Panc1 (cell line): ENCODE results near the gene RAET1E. TPM values are rescaled to one million over a fixed set of nuclear protein-coding genes. Genes with fewer than 3 reads are reported as not detected.

Experiments used
- ATAC-seq: fragments of 200-7000 bp; cut with Tn5 transposase; 2 replicates; pipeline ENCODE4 v1.9.1; 2020; ENCODE audit warnings: mild to moderate bottlenecking, moderate library complexity
- BruUV-seq: library from RNA; stranded (reverse); fragments of 400-500 nt; replicated peaks from 2 replicates; lab custom pipeline; 2021; lab: Mats Ljungman, UMichigan
- CTCF ChIA-PET: fragments of 300-600 bp; sonication (Branson Sonifier 250); formaldehyde crosslinking; loops from one replicate; lab custom pipeline; 2022; ENCODE audit warnings: antibody characterized with exemption; lab: Charles Lee
- POLR2A ChIA-PET: fragments of 300-600 bp; sonication (Branson Sonifier 250); formaldehyde crosslinking; loops from one replicate; lab custom pipeline; 2022; ENCODE audit warnings: antibody characterized with exemption; lab: Charles Lee
- DNase-seq: peaks from one replicate; pipeline ENCODE4 v3.0.0-alpha.2; 2010; ENCODE audit warnings: low read depth, low spot score
- H3K27ac ChIP-seq: 2 replicates; pipeline ENCODE4 v1.5.1; 2011; ENCODE audit warnings: mild to moderate bottlenecking, low read length, inconsistent platforms
- H3K27me3 ChIP-seq: fragments of 200-500 bp; sonication (Bioruptor generic); 2 replicates; pipeline ENCODE4 v1.6.0; 2014; ENCODE audit warnings: low read length, inconsistent platforms; ENCODE audit not compliant: control insufficient read depth, insufficient read depth
- H3K36me3 ChIP-seq: fragments of 200-500 bp; sonication (Bioruptor generic); 2 replicates; pipeline ENCODE4 v1.5.1; 2014; ENCODE audit warnings: inconsistent platforms, mild to moderate bottlenecking, low read length, moderate library complexity; ENCODE audit not compliant: control insufficient read depth, insufficient read depth
- H3K4me1 ChIP-seq: 2 replicates; pipeline ENCODE4 v1.5.1; 2011; ENCODE audit warnings: inconsistent platforms, mild to moderate bottlenecking, low read length, moderate library complexity; ENCODE audit not compliant: control insufficient read depth, insufficient read depth
- H3K4me3 ChIP-seq, 2 experiments: 2 replicates each; pipeline ENCODE4 v1.5.1; 2011 to 2012; ENCODE audit warnings: low read depth in 2 of 2, low read length in 2 of 2, mild to moderate bottlenecking in 2 of 2, inconsistent platforms in 1 of 2, moderate library complexity in 1 of 2
- H3K9me3 ChIP-seq: fragments of 200-500 bp; sonication (Bioruptor generic); 2 replicates; pipeline ENCODE4 v1.5.1; 2014; ENCODE audit warnings: low read depth, mild to moderate bottlenecking, inconsistent platforms, low read length, moderate library complexity; ENCODE audit not compliant: control insufficient read depth, insufficient read depth
- CTCF ChIP-seq: fragments of 450-650 bp; IDR thresholded peaks from 2 replicates; pipeline ENCODE4 v1.5.1; 2017; ENCODE audit warnings: mild to moderate bottlenecking
- POLR2AphosphoS5 ChIP-seq: IDR thresholded peaks from 2 replicates; pipeline ENCODE4 v1.6.1; 2012; ENCODE audit warnings: mild to moderate bottlenecking, low read depth, low read length, moderate library complexity
- REST ChIP-seq, 2 experiments: IDR thresholded peaks; 2 replicates each; pipeline ENCODE4 v1.6.1; 2011 to 2012; ENCODE audit warnings: low read depth in 2 of 2, control low read depth in 1 of 2, low read length in 1 of 2, mild to moderate bottlenecking in 1 of 2, moderate library complexity in 1 of 2; ENCODE audit not compliant: insufficient read depth in 1 of 2
- SIN3A ChIP-seq: IDR thresholded peaks from 2 replicates; pipeline ENCODE4 v1.6.1; 2012; ENCODE audit warnings: low read depth, mild to moderate bottlenecking, low read length, moderate library complexity, borderline replicate concordance; ENCODE audit not compliant: insufficient read depth
- TCF7L2 ChIP-seq: IDR thresholded peaks from 2 replicates; pipeline ENCODE4 v1.6.1; 2011; ENCODE audit warnings: mild to moderate bottlenecking, low read depth, low read length, inconsistent platforms
- in situ Hi-C: cut with HindIII; loops from 2 replicates; pipeline ENCODE4 v1.10.0; 2016; ENCODE audit warnings: low sequenced_read_pairs, low pct_unique_long_range_greater_than_20kb
- intact Hi-C: fragments of 100-400 bp; cut with micrococcal nuclease; formaldehyde crosslinking; loops from one replicate; pipeline ENCODE4 v1.10.0; 2022; ENCODE audit not compliant: unreplicated experiment
- total RNA-seq: library from RNA; stranded (reverse); gene quantifications from one replicate; pipeline ENCODE4 v1.2.1, GENCODE V29; 2021; ENCODE audit not compliant: unreplicated experiment

RAET1E gene
- total RNA-seq, 1 experiment from 2014 or later = 1.8 TPM

- no peak for TF ChIP-seq TCF7L2
- TF ChIP-seq REST (IDR thresholded peaks at IDR 0.05; ENCODE audit: insufficient read depth in 1 of 2, low read depth in 2 of 2, low read length in 1 of 2) = no peak
- no peak for TF ChIP-seq CTCF
- TF ChIP-seq POLR2AphosphoS5 = no peak
- TF ChIP-seq SIN3A = no peak
- Histone ChIP-seq H3K9me3 (no peaks in the 10 kb centered on the region), H3K27me3 (no peaks in the 10 kb centered on the region), H3K27ac (no peak overlapping the region), H3K4me1 (peaks cover 24% of the 10 kb centered on the region), H3K36me3 (no peaks in the 10 kb centered on the region), H3K4me3 (no peak overlapping the region)
- BruUV-seq = no TSS peak
- in situ Hi-C loops = no loop called here
- ChIA-PET CTCF (no interaction called here), POLR2A (no interaction called here)
- ATAC-seq (no peak), DNase-seq (no peak)
- intact Hi-C loops = no loop called here
Measured at GRCh38 chr6:149900620-149901443, 2.9 kb upstream of the RAET1E start.

GRCh38 chr6:149899926-149900619 is 2.2 kb upstream of the RAET1E start:
- H3K4me3 ChIP-seq = no peak overlapping the region
- no TSS peak for BruUV-seq
- DNase-seq (no peak), ATAC-seq (no peak)
- no peak overlapping the region for H3K27ac ChIP-seq
- intact Hi-C loops (no loop called here), in situ Hi-C loops (no loop called here)
- POLR2A ChIA-PET = interaction anchor here (0.6 kb wide), 1 partner anchor 334 kb away, joined by 4 read pairs; the partner anchor contains the start of gene GINM1
- no peaks in the 10 kb centered on the region for H3K36me3 ChIP-seq
- TF ChIP-seq CTCF (no peak), REST (IDR thresholded peaks at IDR 0.05; ENCODE audit: insufficient read depth in 1 of 2, low read depth in 2 of 2, low read length in 1 of 2) (no peak), TCF7L2 (no peak), POLR2AphosphoS5 (no peak), SIN3A (no peak)
- no peaks in the 10 kb centered on the region for H3K27me3 ChIP-seq
- H3K4me1 ChIP-seq = peaks cover 32% of the 10 kb centered on the region
- H3K9me3 ChIP-seq = no peaks in the 10 kb centered on the region
- CTCF ChIA-PET = no interaction called here
